Midbrain (tissue), 1 donor: ENCODE results near the gene ANKDD1A.

ENCODE experiments used
- DNase-seq: peaks from one replicate; lab custom pipeline; 2025; lab: John Stamatoyannopoulos, UW

ANKDD1A gene

GRCh38 chr15:64911311-64912186 lies at the start of gene ANKDD1A:
ANKDD1A (plus strand) TSS chr15:64911902; CDS start chr15:64911931, 29 bp downstream.
- peak; percentile 30 for DNase-seq

- no peak for DNase-seq
These were observed 49.7 kb upstream of the ANKDD1A start for GRCh38 chr15:64861960-64862359.

- no peak for DNase-seq
These were observed 49.3 kb upstream of the ANKDD1A start for GRCh38 chr15:64862408-64862807.

GRCh38 chr15:64864068-64864467 lies 47.6 kb upstream of the ANKDD1A start:
- no peak for DNase-seq

GRCh38 chr15:64865126-64865997 lies 46.3 kb upstream of the ANKDD1A start:
- no peak for DNase-seq

GRCh38 chr15:64865998-64866520 lies 45.6 kb upstream of the ANKDD1A start:
- DNase-seq, result peak; percentile 73

GRCh38 chr15:64869501-64869900 lies 42.2 kb upstream of the ANKDD1A start:
- no peak for DNase-seq

- no peak for DNase-seq
These were observed 41.3 kb upstream of the ANKDD1A start for GRCh38 chr15:64870353-64870752.

- no peak for DNase-seq
These were observed 36.0 kb upstream of the ANKDD1A start for GRCh38 chr15:64875641-64876223.

- DNase-seq, result peak; percentile 69
These were observed 34.3 kb upstream of the ANKDD1A start for GRCh38 chr15:64877435-64877834.

GRCh38 chr15:64878705-64879104 lies 33.0 kb upstream of the ANKDD1A start:
- DNase-seq, result no peak

- DNase-seq, result peak; percentile 8
These were observed 28.6 kb upstream of the ANKDD1A start for GRCh38 chr15:64883100-64883581.

GRCh38 chr15:64883997-64884511 lies 27.6 kb upstream of the ANKDD1A start:
- peak; percentile 30 for DNase-seq

- DNase-seq, result no peak
These were observed 27.0 kb upstream of the ANKDD1A start for GRCh38 chr15:64884679-64885078.

- DNase-seq, result no peak
These were observed 23.4 kb upstream of the ANKDD1A start for GRCh38 chr15:64888336-64888735.

GRCh38 chr15:64891561-64891960 lies 20.1 kb upstream of the ANKDD1A start:
- no peak for DNase-seq

GRCh38 chr15:64892847-64893403 lies 18.8 kb upstream of the ANKDD1A start:
- no peak for DNase-seq

- peak; percentile 90 for DNase-seq
These were observed 18.0 kb upstream of the ANKDD1A start for GRCh38 chr15:64893481-64894394.

GRCh38 chr15:64894395-64895056 lies 17.2 kb upstream of the ANKDD1A start:
- DNase-seq, result no peak
